ENCODE results near the gene PDYN. TPM values are rescaled to one million over a fixed set of nuclear protein-coding genes. Genes with fewer than 3 reads are reported as not detected.

The PDYN gene
- total RNA-seq, 1 donor from 2014 or later, result not detected

- DNase-seq, result no peak
Measured at GRCh38 chr20:1932971-1933370, 60.9 kb downstream of the PDYN start.

GRCh38 chr20:1931830-1932229, 62.0 kb downstream of the PDYN start:
- no peak for DNase-seq

- DNase-seq, result no peak
Measured at GRCh38 chr20:1930165-1930564, 63.7 kb downstream of the PDYN start.

- DNase-seq, result no peak
Measured at GRCh38 chr20:1929460-1929859, 64.4 kb downstream of the PDYN start.

- no peak for DNase-seq
Measured at GRCh38 chr20:1928782-1929181, 65.1 kb downstream of the PDYN start.

Other genes with a start within 250 kb of the PDYN start
- 35.2 and 55.2 TPM in 2 replicates for gene SIRPA, start 98.7 kb downstream of the PDYN start, total RNA-seq
- 27.2 and 30.8 TPM in 2 replicates for gene STK35, start 107.8 kb upstream of the PDYN start, total RNA-seq